CD14-positive monocyte (primary cell): ENCODE measurements around the gene GPC6. TPM values are rescaled to one million over a fixed set of nuclear protein-coding genes. Genes with fewer than 3 reads are reported as not detected.

Source experiments
- DNase-seq, 3 donors: peaks; one replicate each; pipeline ENCODE4 v3.0.0-alpha.2; 2011 to 2022
- H2AFZ ChIP-seq: 2 replicates; pipeline ENCODE4 v1.6.0; 2012; ENCODE audit warnings: mild to moderate bottlenecking, low read depth, low read length, inconsistent platforms; ENCODE audit not compliant: insufficient read depth, poor library complexity, severe bottlenecking
- H3K27ac ChIP-seq, 2 donors: 1 replicate in 1 of 2; 2 replicates in 1 of 2; pipeline ENCODE4 v1.5.1; 2012 to 2013; ENCODE audit warnings: low read length in 2 of 2, control low read depth in 1 of 2, inconsistent platforms in 1 of 2, low read depth in 1 of 2, mild to moderate bottlenecking in 1 of 2
- H3K27me3 ChIP-seq, 2 donors: one replicate each; pipeline versions ENCODE4 v1.6.0 to v1.6.1; 2011 to 2013; ENCODE audit warnings: low read length in 2 of 2; ENCODE audit not compliant: control insufficient read depth in 2 of 2, insufficient read depth in 2 of 2
- H3K36me3 ChIP-seq, 2 donors: replicated peaks in 1 of 2; 1 replicate in 1 of 2; 2 replicates in 1 of 2; pipeline versions ENCODE4 v1.5.1 to v1.6.1; 2012 to 2013; ENCODE audit warnings: low read length in 2 of 2, control low read depth in 1 of 2, inconsistent platforms in 1 of 2, mild to moderate bottlenecking in 1 of 2; ENCODE audit not compliant: insufficient read depth in 2 of 2, control insufficient read depth in 1 of 2
- H3K4me1 ChIP-seq, 2 donors: 1 replicate in 1 of 2; 2 replicates in 1 of 2; pipeline versions ENCODE4 v1.5.1 to v1.6.1; 2012 to 2013; ENCODE audit warnings: low read length in 2 of 2, control low read depth in 1 of 2, inconsistent platforms in 1 of 2, mild to moderate bottlenecking in 1 of 2, moderate library complexity in 1 of 2; ENCODE audit not compliant: insufficient read depth in 2 of 2, control insufficient read depth in 1 of 2
- H3K4me2 ChIP-seq: replicated peaks from 2 replicates; pipeline ENCODE3; 2012; ENCODE audit warnings: low read length, moderate library complexity, mild to moderate bottlenecking; ENCODE audit not compliant: poor library complexity, severe bottlenecking; ENCODE audit errors: extremely low read depth
- H3K4me3 ChIP-seq, 3 experiments: fragments of 200-600 bp in 1 of 3; sonication (generic) in 1 of 3; replicated peaks in 1 of 3; 1 replicate in 2 of 3; 2 replicates in 1 of 3; pipeline ENCODE4 v1.5.1; 2011 to 2013; ENCODE audit warnings: low read length in 3 of 3, mild to moderate bottlenecking in 3 of 3, control low read depth in 2 of 3, low read depth in 2 of 3, inconsistent platforms in 1 of 3, moderate library complexity in 1 of 3
- H3K79me2 ChIP-seq: 2 replicates; pipeline ENCODE4 v1.6.0; 2012; ENCODE audit warnings: mild to moderate bottlenecking, control low read depth, inconsistent platforms, low read length, moderate library complexity; ENCODE audit not compliant: insufficient read depth
- H3K9ac ChIP-seq: 2 replicates; pipeline ENCODE4 v1.6.0; 2017; ENCODE audit warnings: low read length, mild to moderate bottlenecking; ENCODE audit not compliant: insufficient read depth, poor library complexity, severe bottlenecking
- H3K9me3 ChIP-seq, 2 donors: replicated peaks in 1 of 2; 1 replicate in 1 of 2; 2 replicates in 1 of 2; pipeline versions ENCODE4 v1.5.1 to v1.6.1; 2012 to 2013; ENCODE audit warnings: low read length in 2 of 2, control low read depth in 1 of 2; ENCODE audit not compliant: control insufficient read depth in 1 of 2, insufficient read depth in 1 of 2
- H4K20me1 ChIP-seq: 2 replicates; pipeline ENCODE4 v1.6.0; 2012; ENCODE audit warnings: mild to moderate bottlenecking, low read length, control low read depth, moderate library complexity; ENCODE audit not compliant: insufficient read depth
- H3K27ac Mint-ChIP-seq, 7 donors: one replicate each; pipeline ENCODE4 v1.8.0; 2020; ENCODE audit warnings: mild to moderate bottlenecking in 7 of 7, mixed read lengths in 7 of 7, moderate library complexity in 6 of 7, inconsistent platforms in 2 of 7
- H3K27me3 Mint-ChIP-seq, 3 donors: one replicate each; pipeline ENCODE4 v1.8.0; 2021 to 2022; ENCODE audit warnings: low read depth in 3 of 3, mild to moderate bottlenecking in 3 of 3, mixed read lengths in 3 of 3, moderate library complexity in 3 of 3, inconsistent platforms in 1 of 3
- H3K36me3 Mint-ChIP-seq, 2 donors: one replicate each; pipeline ENCODE4 v1.8.0; 2020; ENCODE audit warnings: mixed read lengths in 2 of 2, inconsistent platforms in 1 of 2, mild to moderate bottlenecking in 1 of 2
- H3K4me1 Mint-ChIP-seq: one replicate; pipeline ENCODE4 v1.8.0; 2020; ENCODE audit warnings: mild to moderate bottlenecking, mixed read lengths
- H3K4me3 Mint-ChIP-seq, 2 donors: one replicate each; pipeline ENCODE4 v1.8.0; 2020; ENCODE audit warnings: mild to moderate bottlenecking in 2 of 2, mixed read lengths in 2 of 2, moderate library complexity in 1 of 2
- H3K9me3 Mint-ChIP-seq, 7 donors: one replicate each; pipeline ENCODE4 v1.8.0; 2020 to 2022; ENCODE audit warnings: mixed read lengths in 7 of 7, mild to moderate bottlenecking in 6 of 7, moderate library complexity in 6 of 7, inconsistent platforms in 2 of 7
- WGBS: methylation state at CpG from one replicate; pipeline ENCODE4 v1.1.5; 2013; ENCODE audit warnings: missing lambda C conversion rate; ENCODE audit not compliant: insufficient coverage; 5-methylcytosine and 5-hydroxymethylcytosine counted together
- intact Hi-C, 2 donors: fragments of 100-400 bp; cut with micrococcal nuclease; formaldehyde crosslinking; loops; one replicate each; pipeline versions ENCODE4 v1.15.0 to v1.15.1; 2023
- polyA plus RNA-seq, 3 donors: library from polyadenylated mRNA; depleted of rRNA in 1 of 3; unstranded in 2 of 3; stranded (reverse) in 1 of 3; fragments of 300-500 nt in 2 of 3; fragments of >200 nt in 1 of 3; fragmentation: Illumina TruSeq in 2 of 3; gene quantifications; 1 replicate in 2 of 3; 2 replicates in 1 of 3; pipeline ENCODE4 v1.2.3, GENCODE V29; 2012 to 2021
- TF ChIP-seq, protein P1 (sequence below): fragments of 200-600 bp; IDR thresholded peaks from one replicate; pipeline ENCODE4 v1.8.0; 2022; ENCODE audit warnings: antibody characterized with exemption, mild to moderate bottlenecking

Gene GPC6
- polyA plus RNA-seq, 3 donors = not detected

DNA sequence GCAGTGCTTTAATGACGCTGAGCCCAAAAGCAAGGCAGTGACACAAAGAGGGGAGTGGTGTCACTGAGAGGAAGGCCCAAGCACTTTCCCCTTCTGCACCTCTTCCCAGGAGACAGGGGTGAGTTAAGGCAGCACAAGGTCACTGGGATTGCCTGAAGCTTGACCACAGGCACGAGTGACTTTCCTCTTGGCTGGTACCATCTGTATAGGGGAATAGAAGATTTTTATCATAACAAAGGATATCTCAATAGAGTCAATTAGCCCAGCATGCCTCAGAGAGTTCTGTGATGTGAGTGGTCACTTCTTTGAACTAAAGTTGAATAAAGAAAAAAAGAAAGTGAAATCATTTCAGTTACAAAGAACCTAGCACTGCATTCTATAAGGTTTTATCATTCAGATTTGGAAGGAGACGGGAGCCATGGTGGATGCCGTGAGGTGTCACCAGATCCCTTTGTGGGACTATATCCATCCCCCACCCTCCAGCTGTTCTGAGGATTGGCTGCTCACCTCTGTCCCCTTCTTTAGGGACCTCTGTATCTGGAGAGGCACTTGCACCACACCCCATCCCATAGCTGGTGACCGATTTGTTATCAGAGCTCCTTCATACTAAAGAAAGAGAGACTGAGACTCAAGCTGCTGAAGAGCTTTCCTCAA is 961.7 kb downstream of the GPC6 start:
- H3K36me3 Mint-ChIP-seq = no peaks in the 10 kb centered on the region
- Histone ChIP-seq H3K36me3 (no peaks in the 10 kb centered on the region), H3K4me1 (no peaks in the 10 kb centered on the region), H3K4me3 (no peak overlapping the region), H4K20me1 (no peaks in the 10 kb centered on the region), H3K9me3 (no peaks in the 10 kb centered on the region), H3K27me3 (no peaks in the 10 kb centered on the region), H3K4me2 (no peak overlapping the region), H2AFZ (no peak overlapping the region), H3K27ac (no peak overlapping the region), H3K79me2 (no peaks in the 10 kb centered on the region), H3K9ac (no peak overlapping the region)
- H3K27ac Mint-ChIP-seq = no peak overlapping the region
- TF ChIP-seq, protein P1, sequence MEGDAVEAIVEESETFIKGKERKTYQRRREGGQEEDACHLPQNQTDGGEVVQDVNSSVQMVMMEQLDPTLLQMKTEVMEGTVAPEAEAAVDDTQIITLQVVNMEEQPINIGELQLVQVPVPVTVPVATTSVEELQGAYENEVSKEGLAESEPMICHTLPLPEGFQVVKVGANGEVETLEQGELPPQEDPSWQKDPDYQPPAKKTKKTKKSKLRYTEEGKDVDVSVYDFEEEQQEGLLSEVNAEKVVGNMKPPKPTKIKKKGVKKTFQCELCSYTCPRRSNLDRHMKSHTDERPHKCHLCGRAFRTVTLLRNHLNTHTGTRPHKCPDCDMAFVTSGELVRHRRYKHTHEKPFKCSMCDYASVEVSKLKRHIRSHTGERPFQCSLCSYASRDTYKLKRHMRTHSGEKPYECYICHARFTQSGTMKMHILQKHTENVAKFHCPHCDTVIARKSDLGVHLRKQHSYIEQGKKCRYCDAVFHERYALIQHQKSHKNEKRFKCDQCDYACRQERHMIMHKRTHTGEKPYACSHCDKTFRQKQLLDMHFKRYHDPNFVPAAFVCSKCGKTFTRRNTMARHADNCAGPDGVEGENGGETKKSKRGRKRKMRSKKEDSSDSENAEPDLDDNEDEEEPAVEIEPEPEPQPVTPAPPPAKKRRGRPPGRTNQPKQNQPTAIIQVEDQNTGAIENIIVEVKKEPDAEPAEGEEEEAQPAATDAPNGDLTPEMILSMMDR = no peak
- H3K9me3 Mint-ChIP-seq = peaks cover 0 to 2% (median 0%) of the 10 kb centered on the region in 7 donors
- peaks cover 0 to 2% (median 0%) of the 10 kb centered on the region in 3 donors for H3K27me3 Mint-ChIP-seq
- WGBS = 100% methylated on average over 2 of the region's 5 CpGs
- no peaks in the 10 kb centered on the region for H3K4me1 Mint-ChIP-seq
- H3K4me3 Mint-ChIP-seq = no peak overlapping the region
- intact Hi-C loops = no loop called here
- DNase-seq = no peak

DNA sequence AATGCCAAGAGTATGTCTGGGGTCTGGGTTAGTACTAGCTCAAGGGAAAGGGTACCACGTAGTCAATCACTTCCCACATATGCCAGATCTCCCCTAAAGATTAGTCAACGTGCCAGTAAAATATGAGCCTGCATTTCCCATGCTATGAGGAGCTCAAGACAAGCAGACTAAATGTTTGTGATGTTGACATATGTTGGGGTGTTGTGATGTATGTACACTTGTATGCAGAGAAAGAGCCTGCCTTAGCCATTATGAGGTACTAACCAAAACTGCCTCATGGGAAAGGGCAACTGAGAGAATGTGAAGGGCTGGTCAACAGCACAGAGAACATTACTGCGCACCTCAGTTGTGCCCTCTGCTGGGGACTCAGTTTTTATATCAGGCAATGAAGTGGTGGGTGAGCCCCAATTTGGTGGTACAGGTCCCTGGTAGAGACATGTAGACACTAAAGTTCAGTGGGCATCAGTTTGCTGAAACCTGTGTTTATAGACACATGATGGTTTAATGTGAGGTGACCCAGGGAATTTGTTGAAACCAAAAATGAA is 965.9 kb downstream of the GPC6 start:
- intact Hi-C loops = no loop called here
- WGBS = 100% methylated on average over 1 of the region's 3 CpGs
- Histone ChIP-seq H3K4me2 (no peak overlapping the region), H3K9me3 (no peaks in the 10 kb centered on the region), H2AFZ (no peak overlapping the region), H3K79me2 (no peaks in the 10 kb centered on the region), H3K4me1 (no peaks in the 10 kb centered on the region), H3K27ac (no peak overlapping the region), H3K27me3 (no peaks in the 10 kb centered on the region), H3K36me3 (no peaks in the 10 kb centered on the region), H3K4me3 (no peak overlapping the region), H4K20me1 (no peaks in the 10 kb centered on the region), H3K9ac (no peak overlapping the region)
- Mint-ChIP-seq H3K4me1 (peaks cover 5% of the 10 kb centered on the region), H3K36me3 (no peaks in the 10 kb centered on the region), H3K27me3 (peaks cover 0 to 2% (median 0%) of the 10 kb centered on the region in 3 donors), H3K4me3 (no peak overlapping the region), H3K27ac (no peak overlapping the region), H3K9me3 (no peaks in the 10 kb centered on the region)
- DNase-seq = peak in 1 of 3 donors; percentile 5
- TF ChIP-seq, protein P1 = peak; percentile 40
